ENCODE measurements around the gene KIF5B. TPM values are rescaled to one million over a fixed set of nuclear protein-coding genes. Genes with fewer than 3 reads are reported as not detected.

The KIF5B gene
- total RNA-seq (2022; extraction: Qiagen RNA extraction): 52.6 to 78.4 TPM (median 68.1 TPM) in 5 replicates

GRCh38 chr10:32056136-32057035 is at the start of gene KIF5B:
Gene KIF5B, minus strand, starts transcription at chr10:32056425. Its CDS starts 452 bp downstream, at chr10:32055973.

Other genes with a start within 250 kb of the KIF5B start
- 21.3 to 24.5 TPM (median 22.4 TPM) in 5 replicates for gene ARHGAP12, start 127.6 kb downstream of the KIF5B start, total RNA-seq (2022; extraction: Qiagen RNA extraction)

All from A549 treated with CORT108297 at 1 μM for 4 hours (cell line).